Gastroesophageal sphincter (tissue), 3 donors: ENCODE measurements around the gene C12orf42.

Experiments used
- EP300 ChIP-seq: sonication (generic); formaldehyde crosslinking; IDR thresholded peaks from one replicate; pipeline ENCODE4 v1.6.1; 2017; ENCODE audit warnings: antibody characterized with exemption, mild to moderate bottlenecking
- POLR2A ChIP-seq, 2 donors: fragments of 450-650 bp; IDR thresholded peaks; one replicate each; pipeline ENCODE4 v1.6.1; 2017; ENCODE audit warnings: antibody characterized with exemption in 2 of 2, mild to moderate bottlenecking in 2 of 2, moderate library complexity in 1 of 2
- TF ChIP-seq, protein P1 (sequence below), 4 experiments: fragments of 200-600 bp in 2 of 4; fragments of 450-650 bp in 2 of 4; sonication (generic) in 1 of 4; IDR thresholded peaks; one replicate each; pipeline ENCODE4 v1.5.1; 2017 to 2019; ENCODE audit warnings: antibody characterized with exemption in 4 of 4, mild to moderate bottlenecking in 2 of 4, moderate library complexity in 2 of 4

- TF ChIP-seq, protein P1, sequence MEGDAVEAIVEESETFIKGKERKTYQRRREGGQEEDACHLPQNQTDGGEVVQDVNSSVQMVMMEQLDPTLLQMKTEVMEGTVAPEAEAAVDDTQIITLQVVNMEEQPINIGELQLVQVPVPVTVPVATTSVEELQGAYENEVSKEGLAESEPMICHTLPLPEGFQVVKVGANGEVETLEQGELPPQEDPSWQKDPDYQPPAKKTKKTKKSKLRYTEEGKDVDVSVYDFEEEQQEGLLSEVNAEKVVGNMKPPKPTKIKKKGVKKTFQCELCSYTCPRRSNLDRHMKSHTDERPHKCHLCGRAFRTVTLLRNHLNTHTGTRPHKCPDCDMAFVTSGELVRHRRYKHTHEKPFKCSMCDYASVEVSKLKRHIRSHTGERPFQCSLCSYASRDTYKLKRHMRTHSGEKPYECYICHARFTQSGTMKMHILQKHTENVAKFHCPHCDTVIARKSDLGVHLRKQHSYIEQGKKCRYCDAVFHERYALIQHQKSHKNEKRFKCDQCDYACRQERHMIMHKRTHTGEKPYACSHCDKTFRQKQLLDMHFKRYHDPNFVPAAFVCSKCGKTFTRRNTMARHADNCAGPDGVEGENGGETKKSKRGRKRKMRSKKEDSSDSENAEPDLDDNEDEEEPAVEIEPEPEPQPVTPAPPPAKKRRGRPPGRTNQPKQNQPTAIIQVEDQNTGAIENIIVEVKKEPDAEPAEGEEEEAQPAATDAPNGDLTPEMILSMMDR (IDR thresholded peaks at IDR 0.05): no peak
- TF ChIP-seq POLR2A (IDR thresholded peaks at IDR 0.05): no peak
- no peak for TF ChIP-seq EP300
Measured at GRCh38 chr12:103422328-103422727, 73.4 kb downstream of the C12orf42 start.
